Progenitor cell of endocrine pancreas (in vitro differentiated cells): ENCODE results near the gene THOC1. TPM values are rescaled to one million over a fixed set of nuclear protein-coding genes. Genes with fewer than 3 reads are reported as not detected.

ENCODE experiments used
- DNase-seq: peaks from one replicate; pipeline ENCODE4 v3.0.0; 2021; ENCODE audit warnings: low spot score; ENCODE audit not compliant: unreplicated experiment
- H3K27ac Mint-ChIP-seq: 2 replicates; pipeline ENCODE4 v1.8.0; 2021; ENCODE audit warnings: mild to moderate bottlenecking, moderate library complexity, mixed read lengths
- H3K27me3 Mint-ChIP-seq: 2 replicates; pipeline ENCODE4 v1.8.0; 2021; ENCODE audit warnings: mixed read lengths
- H3K36me3 Mint-ChIP-seq: 2 replicates; pipeline ENCODE4 v1.8.0; 2022; ENCODE audit warnings: mixed read lengths; ENCODE audit not compliant: insufficient read depth
- H3K4me1 Mint-ChIP-seq: 2 replicates; pipeline ENCODE4 v1.8.0; 2021; ENCODE audit warnings: low read depth, mixed read lengths
- H3K4me3 Mint-ChIP-seq: 2 replicates; pipeline ENCODE4 v1.8.0; 2021; ENCODE audit warnings: low read depth, mild to moderate bottlenecking, moderate library complexity, mixed read lengths
- H3K9me3 Mint-ChIP-seq: 2 replicates; pipeline ENCODE4 v1.8.0; 2021; ENCODE audit warnings: low read depth, mixed read lengths
- total RNA-seq: library from RNA; stranded (reverse); gene quantifications from 2 replicates; pipeline ENCODE4 v1.2.1, GENCODE V29; 2021
- TF ChIP-seq, protein P1 (sequence below): fragments of 200-600 bp; sonication (generic); IDR thresholded peaks from one replicate; pipeline ENCODE4 v1.5.0; 2021; ENCODE audit warnings: antibody characterized with exemption, mild to moderate bottlenecking; ENCODE audit not compliant: unreplicated experiment

Gene THOC1
- total RNA-seq, 1 donor from 2014 or later = 102 TPM

- no peak for DNase-seq
- peaks cover 8% of the 10 kb centered on the region for H3K36me3 Mint-ChIP-seq
- H3K4me3 Mint-ChIP-seq = no peak overlapping the region
- H3K27ac Mint-ChIP-seq = no peak overlapping the region
- H3K27me3 Mint-ChIP-seq = no peaks in the 10 kb centered on the region
- TF ChIP-seq, protein P1, sequence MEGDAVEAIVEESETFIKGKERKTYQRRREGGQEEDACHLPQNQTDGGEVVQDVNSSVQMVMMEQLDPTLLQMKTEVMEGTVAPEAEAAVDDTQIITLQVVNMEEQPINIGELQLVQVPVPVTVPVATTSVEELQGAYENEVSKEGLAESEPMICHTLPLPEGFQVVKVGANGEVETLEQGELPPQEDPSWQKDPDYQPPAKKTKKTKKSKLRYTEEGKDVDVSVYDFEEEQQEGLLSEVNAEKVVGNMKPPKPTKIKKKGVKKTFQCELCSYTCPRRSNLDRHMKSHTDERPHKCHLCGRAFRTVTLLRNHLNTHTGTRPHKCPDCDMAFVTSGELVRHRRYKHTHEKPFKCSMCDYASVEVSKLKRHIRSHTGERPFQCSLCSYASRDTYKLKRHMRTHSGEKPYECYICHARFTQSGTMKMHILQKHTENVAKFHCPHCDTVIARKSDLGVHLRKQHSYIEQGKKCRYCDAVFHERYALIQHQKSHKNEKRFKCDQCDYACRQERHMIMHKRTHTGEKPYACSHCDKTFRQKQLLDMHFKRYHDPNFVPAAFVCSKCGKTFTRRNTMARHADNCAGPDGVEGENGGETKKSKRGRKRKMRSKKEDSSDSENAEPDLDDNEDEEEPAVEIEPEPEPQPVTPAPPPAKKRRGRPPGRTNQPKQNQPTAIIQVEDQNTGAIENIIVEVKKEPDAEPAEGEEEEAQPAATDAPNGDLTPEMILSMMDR = no peak
- no peaks in the 10 kb centered on the region for H3K4me1 Mint-ChIP-seq
- no peaks in the 10 kb centered on the region for H3K9me3 Mint-ChIP-seq
These were observed 86.1 kb downstream of the THOC1 start for GRCh38 chr18:181711-182110.

GRCh38 chr18:179499-179898 lies 88.3 kb downstream of the THOC1 start:
- Mint-ChIP-seq H3K4me3 (no peak overlapping the region), H3K27me3 (no peaks in the 10 kb centered on the region), H3K9me3 (no peaks in the 10 kb centered on the region), H3K36me3 (peaks cover 9% of the 10 kb centered on the region), H3K4me1 (no peaks in the 10 kb centered on the region), H3K27ac (no peak overlapping the region)
- TF ChIP-seq, protein P1 = no peak
- no peak for DNase-seq

GRCh38 chr18:172361-172760 lies 95.5 kb downstream of the THOC1 start:
- Mint-ChIP-seq H3K4me3 (no peak overlapping the region), H3K9me3 (no peaks in the 10 kb centered on the region), H3K36me3 (peaks cover 22% of the 10 kb centered on the region), H3K27me3 (no peaks in the 10 kb centered on the region), H3K4me1 (no peaks in the 10 kb centered on the region), H3K27ac (no peak overlapping the region)
- TF ChIP-seq, protein P1 = no peak
- DNase-seq = no peak

Other genes starting within 250 kb of the THOC1 start
- gene TUBB8B, start 218.4 kb downstream of the THOC1 start, total RNA-seq = 0.64 and 0.93 TPM in 2 replicates
- 54.2 and 59.1 TPM in 2 replicates for gene USP14, start 109.5 kb downstream of the THOC1 start, total RNA-seq
- gene COLEC12, start 232.7 kb upstream of the THOC1 start, total RNA-seq = 0.55 and 0.69 TPM in 2 replicates